Measurements from ENCODE around the gene CASK.

GRCh38 chrX:41932885-41933284, 9.5 kb upstream of the CASK start:
- TF ChIP-seq CTCF (IDR thresholded peaks at IDR 0.05; ENCODE audit: borderline replicate concordance, extremely low read depth, low read length, poor library complexity, severe bottlenecking) (no peak), EZH2 (IDR thresholded peaks at IDR 0.05; ENCODE audit: borderline replicate concordance, low read depth, low read length, severe bottlenecking) (no peak)

Data from DND-41 (cell line).